Astrocyte of the spinal cord (primary cell): ENCODE data around the gene RET.

Source experiments
- DNase-seq: peaks from one replicate; pipeline ENCODE4 v3.0.0; 2011; ENCODE audit warnings: low read depth, low spot score
- H3K4me3 ChIP-seq: 2 replicates; pipeline ENCODE4 v1.5.1; 2011; ENCODE audit warnings: low read depth, mild to moderate bottlenecking, low read length, moderate library complexity
- in situ Hi-C: cut with HindIII; loops from 2 replicates; pipeline ENCODE4 v1.10.0; 2017; ENCODE audit warnings: low sequenced_read_pairs
- TF ChIP-seq, protein P1 (sequence below): IDR thresholded peaks from 2 replicates; pipeline ENCODE4 v1.5.1; 2012; ENCODE audit warnings: low read depth, mild to moderate bottlenecking, low read length, inconsistent platforms

The RET gene

GRCh38 chr10:43109671-43110249 is 32.9 kb downstream of the RET start:
- no peak overlapping the region for H3K4me3 ChIP-seq
- TF ChIP-seq, protein P1, sequence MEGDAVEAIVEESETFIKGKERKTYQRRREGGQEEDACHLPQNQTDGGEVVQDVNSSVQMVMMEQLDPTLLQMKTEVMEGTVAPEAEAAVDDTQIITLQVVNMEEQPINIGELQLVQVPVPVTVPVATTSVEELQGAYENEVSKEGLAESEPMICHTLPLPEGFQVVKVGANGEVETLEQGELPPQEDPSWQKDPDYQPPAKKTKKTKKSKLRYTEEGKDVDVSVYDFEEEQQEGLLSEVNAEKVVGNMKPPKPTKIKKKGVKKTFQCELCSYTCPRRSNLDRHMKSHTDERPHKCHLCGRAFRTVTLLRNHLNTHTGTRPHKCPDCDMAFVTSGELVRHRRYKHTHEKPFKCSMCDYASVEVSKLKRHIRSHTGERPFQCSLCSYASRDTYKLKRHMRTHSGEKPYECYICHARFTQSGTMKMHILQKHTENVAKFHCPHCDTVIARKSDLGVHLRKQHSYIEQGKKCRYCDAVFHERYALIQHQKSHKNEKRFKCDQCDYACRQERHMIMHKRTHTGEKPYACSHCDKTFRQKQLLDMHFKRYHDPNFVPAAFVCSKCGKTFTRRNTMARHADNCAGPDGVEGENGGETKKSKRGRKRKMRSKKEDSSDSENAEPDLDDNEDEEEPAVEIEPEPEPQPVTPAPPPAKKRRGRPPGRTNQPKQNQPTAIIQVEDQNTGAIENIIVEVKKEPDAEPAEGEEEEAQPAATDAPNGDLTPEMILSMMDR: no peak
- in situ Hi-C loops: no loop called here
- DNase-seq: no peak

GRCh38 chr10:43110338-43111071 is 33.6 kb downstream of the RET start:
- TF ChIP-seq, protein P1: no peak
- no peak for DNase-seq
- in situ Hi-C loops: no loop called here
- H3K4me3 ChIP-seq: no peak overlapping the region

DNA sequence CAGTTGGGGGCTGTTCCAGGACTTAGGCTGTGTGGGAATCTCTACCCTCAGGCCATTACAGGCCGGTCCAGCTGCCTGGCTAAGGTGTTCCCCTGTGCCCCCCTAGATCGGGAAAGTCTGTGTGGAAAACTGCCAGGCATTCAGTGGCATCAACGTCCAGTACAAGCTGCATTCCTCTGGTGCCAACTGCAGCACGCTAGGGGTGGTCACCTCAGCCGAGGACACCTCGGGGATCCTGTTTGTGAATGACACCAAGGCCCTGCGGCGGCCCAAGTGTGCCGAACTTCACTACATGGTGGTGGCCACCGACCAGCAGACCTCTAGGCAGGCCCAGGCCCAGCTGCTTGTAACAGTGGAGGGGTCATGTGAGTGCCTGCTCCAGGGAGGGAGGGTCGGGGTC is 34.2 kb downstream of the RET start:
- TF ChIP-seq, protein P1: no peak
- no peak for DNase-seq
- H3K4me3 ChIP-seq: no peak overlapping the region
- in situ Hi-C loops: no loop called here

DNA sequence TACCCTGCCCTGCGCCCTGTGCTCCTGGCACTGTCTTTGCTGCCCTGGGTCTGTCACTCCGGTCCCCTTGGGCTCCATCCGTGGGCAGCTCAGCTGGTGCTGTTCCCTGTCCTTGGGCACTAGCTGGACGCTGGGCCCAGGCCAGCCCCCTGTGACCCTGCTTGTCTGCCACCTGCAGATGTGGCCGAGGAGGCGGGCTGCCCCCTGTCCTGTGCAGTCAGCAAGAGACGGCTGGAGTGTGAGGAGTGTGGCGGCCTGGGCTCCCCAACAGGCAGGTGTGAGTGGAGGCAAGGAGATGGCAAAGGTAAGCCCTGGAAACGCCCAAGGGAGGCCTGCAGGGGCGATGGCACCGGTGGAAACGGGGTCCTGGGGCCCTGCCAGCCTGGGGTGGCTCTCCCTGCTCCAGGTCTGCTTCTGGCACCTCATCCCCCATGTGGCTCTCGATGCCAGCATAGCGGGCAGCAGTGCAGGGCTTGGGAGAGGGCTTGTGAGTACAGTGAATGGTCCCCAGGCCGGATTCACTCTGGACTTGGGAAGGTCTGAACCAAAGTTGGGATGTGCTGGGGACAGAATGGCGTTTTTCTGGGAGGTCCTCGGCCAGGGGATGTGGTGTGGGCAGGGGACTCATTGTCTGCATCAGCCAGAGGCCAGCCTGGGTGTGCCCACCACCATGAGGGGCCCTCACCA is 35.2 kb downstream of the RET start:
- in situ Hi-C loops: no loop called here
- TF ChIP-seq, protein P1: no peak
- DNase-seq: no peak
- H3K4me3 ChIP-seq: no peak overlapping the region

GRCh38 chr10:43112608-43112961 is 35.7 kb downstream of the RET start:
- in situ Hi-C loops: no loop called here
- H3K4me3 ChIP-seq: no peak overlapping the region
- TF ChIP-seq, protein P1: no peak
- no peak for DNase-seq

DNA sequence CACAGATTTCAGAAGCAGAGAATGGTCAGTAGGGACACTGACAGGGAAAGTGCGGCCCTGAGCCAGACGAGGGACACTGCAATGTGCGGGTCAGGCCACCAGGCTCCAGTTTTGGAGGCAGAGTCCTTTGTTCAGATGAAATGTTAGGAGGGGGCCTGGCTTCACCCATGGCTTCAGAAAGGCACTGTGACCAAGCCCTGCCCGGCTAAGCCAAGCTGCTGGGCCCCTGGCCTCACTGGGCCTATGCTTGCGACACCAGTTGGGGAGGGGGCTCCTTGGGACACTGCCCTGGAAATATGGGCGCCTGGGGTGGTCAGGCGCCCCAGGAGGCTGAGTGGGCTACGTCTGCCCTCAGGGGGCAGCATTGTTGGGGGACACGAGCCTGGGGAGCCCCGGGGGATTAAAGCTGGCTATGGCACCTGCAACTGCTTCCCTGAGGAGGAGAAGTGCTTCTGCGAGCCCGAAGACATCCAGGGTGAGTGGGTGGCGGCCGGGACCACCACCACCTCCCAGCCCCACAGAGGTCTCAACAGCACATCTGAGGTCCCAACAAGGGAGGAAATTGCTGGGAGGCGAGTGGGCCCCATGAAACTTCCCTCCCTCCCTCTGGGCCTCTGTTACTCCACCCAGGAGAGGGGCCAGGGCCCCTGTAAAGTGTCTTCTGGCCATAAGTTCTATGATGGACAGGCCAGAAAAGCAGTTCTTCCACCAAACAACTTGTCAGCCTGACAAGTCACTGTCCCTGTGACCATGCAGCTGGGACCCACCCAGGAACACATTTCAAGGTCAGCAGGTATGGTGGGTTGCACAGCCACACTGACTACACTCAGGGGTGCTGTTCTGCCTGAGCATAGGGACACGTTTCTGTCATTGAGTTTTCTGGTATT is 36.6 kb downstream of the RET start:
- DNase-seq: no peak
- TF ChIP-seq, protein P1: no peak
- H3K4me3 ChIP-seq: no peak overlapping the region
- in situ Hi-C loops: no loop called here
